Placental pericyte (primary cell): ENCODE results near the gene TP53RK. TPM values are rescaled to one million over a fixed set of nuclear protein-coding genes. Genes with fewer than 3 reads are reported as not detected.

Experiments
- total RNA-seq: library from RNA; depleted of rRNA; stranded (reverse); fragments of >200 nt; gene quantifications from 2 replicates; pipeline ENCODE4 v1.2.3, GENCODE V29; 2012

The TP53RK gene
- total RNA-seq, result 18.8 and 23.9 TPM in 2 replicates

GRCh38 chr20:46689082-46689753 is at the start of gene TP53RK:
TP53RK (minus strand) TSS chr20:46689444; CDS start chr20:46689414, 30 bp downstream.

DNA sequence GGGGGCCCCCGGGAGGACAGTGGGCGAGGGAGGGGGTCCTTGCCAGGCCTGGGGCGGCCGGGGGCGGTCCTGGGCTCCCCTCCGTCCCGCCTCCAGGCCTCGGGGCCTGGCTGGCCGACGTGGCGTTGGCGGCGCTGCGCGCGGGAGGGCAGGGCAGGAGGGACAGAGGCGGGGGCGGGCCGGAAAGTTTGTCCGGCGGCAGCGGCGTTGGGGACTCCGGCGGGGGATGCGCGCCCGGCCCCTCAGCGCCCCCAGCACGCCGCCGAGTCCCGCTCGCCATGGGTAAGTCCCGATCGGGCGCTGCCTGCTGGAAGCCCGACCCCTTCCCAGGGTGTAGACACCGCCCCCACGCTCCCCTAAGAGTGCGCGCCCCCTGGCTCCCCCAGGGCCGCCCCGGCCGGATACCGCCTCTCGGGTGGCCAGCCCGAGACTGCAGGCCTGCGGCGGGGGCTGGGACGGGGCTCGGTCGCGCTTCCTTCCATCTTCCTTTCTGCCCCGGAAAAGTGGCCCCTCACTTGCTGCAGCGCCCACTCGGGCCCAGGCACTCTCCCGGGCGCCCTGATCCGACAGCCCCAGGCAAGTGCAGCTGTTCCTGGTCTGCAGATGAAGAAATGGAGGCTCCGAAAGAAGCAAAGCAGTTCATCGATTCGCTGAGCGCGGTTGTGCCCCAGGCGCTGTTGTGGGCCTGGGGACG is 20.4 kb upstream of the TP53RK start, which contains the start of gene SLC2A10:
SLC2A10 (plus strand) TSS at position 191 of the 694 bp plus-strand sequence; CDS start at position 279, 88 bp downstream.

GRCh38 chr20:46651091-46651962 is 37.9 kb downstream of the TP53RK start, which contains the start of gene SLC13A3:
SLC13A3 (minus strand) TSS chr20:46651459; CDS start chr20:46651421, 38 bp downstream.

Other genes starting within 250 kb of the TP53RK start
- gene ZNF334, start 175.9 kb downstream of the TP53RK start, total RNA-seq, result 1.1 and 4.6 TPM in 2 replicates
- gene OCSTAMP, start 138.8 kb downstream of the TP53RK start, total RNA-seq, result not detected in 2 replicates
- 1.3 and 4.6 TPM in 2 replicates for gene SLC13A3, start 38.0 kb downstream of the TP53RK start, total RNA-seq
- 40.5 and 61.7 TPM in 2 replicates for gene SLC2A10, start 20.2 kb upstream of the TP53RK start, total RNA-seq
- 0.22 and 0.57 TPM in 2 replicates for gene EYA2, start 205.4 kb upstream of the TP53RK start, total RNA-seq